K562 (cell line): ENCODE measurements around the gene PCNX4. TPM values are rescaled to one million over a fixed set of nuclear protein-coding genes. Genes with fewer than 3 reads are reported as not detected.

Source experiments
- ATAC-seq: fragments of 200-7000 bp; cut with Tn5 transposase; 3 replicates; pipeline ENCODE4 v1.9.1; 2020; ENCODE audit warnings: moderate library complexity
- BruUV-seq: library from RNA; stranded (reverse); fragments of 400-500 nt; replicated peaks from 2 replicates; lab custom pipeline; 2021; lab: Mats Ljungman, UMichigan
- CTCF ChIA-PET: fragments of 300-600 bp; formaldehyde crosslinking; extraction: SDS; loops from one replicate; lab custom pipeline; 2021; ENCODE audit warnings: low intra/inter-chr PET ratio; lab: Yijun Ruan, JAX
- POLR2A ChIA-PET: fragments of 300-600, 350-650 bp; sonication (Branson Sonifier 250); formaldehyde crosslinking; extraction: SDS; loops from one replicate; lab custom pipeline; 2021; ENCODE audit warnings: antibody characterized with exemption, inconsistent platforms; lab: Yijun Ruan, JAX
- DNase-seq, 4 experiments: peaks; one replicate each; pipeline versions ENCODE4 v3.0.0 to v3.0.0-alpha.2; 2011 to 2018; ENCODE audit warnings: low spot score in 3 of 4, mixed read lengths in 3 of 4; ENCODE audit errors: extremely low read depth in 1 of 4
- FAIRE-seq: peaks from 2 replicates; lab custom pipeline; 2011; peaks lifted over from hg19 to GRCh38; lab: Jason Lieb, UNC
- H2AFZ ChIP-seq: 2 replicates; pipeline ENCODE4 v1.6.0; 2011; ENCODE audit warnings: low read depth, low read length, control low read depth, inconsistent platforms
- H3K27ac ChIP-seq: fragments of 200-600 bp; 3 replicates; pipeline ENCODE4 v1.8.0; 2011; ENCODE audit warnings: low read depth, mild to moderate bottlenecking, control low read depth, inconsistent platforms, low read length, moderate library complexity, mixed read lengths; ENCODE audit errors: extremely low read depth
- H3K27me3 ChIP-seq, 2 experiments: fragments of 300-600 bp in 1 of 2; 2 replicates in 1 of 2; 3 replicates in 1 of 2; pipeline versions ENCODE4 v1.6.0 to v1.8.0; 2011; ENCODE audit warnings: inconsistent platforms in 2 of 2, low read length in 2 of 2, mild to moderate bottlenecking in 1 of 2, mixed read lengths in 1 of 2, moderate library complexity in 1 of 2; ENCODE audit not compliant: control insufficient read depth in 2 of 2, insufficient read depth in 2 of 2
- H3K36me3 ChIP-seq: fragments of 300-600 bp; 3 replicates; pipeline ENCODE4 v1.8.0; 2011; ENCODE audit warnings: mild to moderate bottlenecking, low read length, inconsistent platforms; ENCODE audit not compliant: control insufficient read depth, insufficient read depth
- H3K4me1 ChIP-seq, 2 experiments: fragments of 200-600 bp in 1 of 2; replicated peaks in 1 of 2; 2 replicates in 1 of 2; 3 replicates in 1 of 2; pipeline versions ENCODE4 v1.5.1 to v1.8.0; 2011; ENCODE audit warnings: inconsistent platforms in 2 of 2, low read length in 2 of 2, mild to moderate bottlenecking in 1 of 2, mixed read lengths in 1 of 2, moderate library complexity in 1 of 2; ENCODE audit not compliant: control insufficient read depth in 2 of 2, insufficient read depth in 2 of 2
- H3K4me2 ChIP-seq: 2 replicates; pipeline ENCODE4 v1.6.1; 2011; ENCODE audit warnings: low read length, control low read depth, inconsistent platforms, mixed read lengths; ENCODE audit not compliant: insufficient read depth
- H3K4me3 ChIP-seq: fragments of 200-600 bp; sonication (generic), shearing (Covaris generic); 2 replicates; pipeline ENCODE4 v1.5.1; 2016; ENCODE audit warnings: control low read depth, inconsistent platforms
- H3K79me2 ChIP-seq: fragments of 200-600 bp; 3 replicates; pipeline ENCODE4 v1.8.0; 2011; ENCODE audit warnings: low read length, inconsistent platforms; ENCODE audit not compliant: control insufficient read depth, insufficient read depth
- H3K9ac ChIP-seq, 2 experiments: 2 replicates each; pipeline versions ENCODE4 v1.6.0 to v1.6.1; 2011; ENCODE audit warnings: low read depth in 2 of 2, low read length in 2 of 2, control low read depth in 1 of 2, inconsistent platforms in 1 of 2, mild to moderate bottlenecking in 1 of 2, mixed read lengths in 1 of 2; ENCODE audit not compliant: insufficient read depth in 1 of 2
- H3K9me1 ChIP-seq: one replicate; pipeline ENCODE4 v1.6.0; 2011; ENCODE audit warnings: inconsistent platforms, mild to moderate bottlenecking, low read length, moderate library complexity; ENCODE audit not compliant: control insufficient read depth, insufficient read depth
- H3K9me3 ChIP-seq: replicated peaks from 2 replicates; pipeline ENCODE4 v1.5.1; 2011; ENCODE audit warnings: low read depth, low read length, inconsistent platforms; ENCODE audit not compliant: control insufficient read depth, insufficient read depth
- H4K20me1 ChIP-seq: replicated peaks from 2 replicates; pipeline ENCODE4 v1.6.1; 2011; ENCODE audit warnings: low read length, inconsistent platforms, mixed read lengths; ENCODE audit not compliant: control insufficient read depth, insufficient read depth
- RAD21 ChIP-seq, 2 experiments: fragments of 250-450 bp in 1 of 2; fragments of 450-650 bp in 1 of 2; sonication (Bioruptor Pico) in 1 of 2; formaldehyde crosslinking in 1 of 2; IDR thresholded peaks in 1 of 2; conservative IDR thresholded peaks in 1 of 2; 2 replicates each; pipeline versions ENCODE4 v1.4.0 to v1.8.0; 2020 to 2022; ENCODE audit warnings: mild to moderate bottlenecking in 2 of 2, moderate library complexity in 1 of 2
- RBM17 ChIP-seq: fragments of 200-400 bp; formaldehyde crosslinking; IDR thresholded peaks from 2 replicates; pipeline ENCODE4 v1.6.1; 2017; ENCODE audit warnings: low read depth, mild to moderate bottlenecking, low read length, borderline replicate concordance
- XRCC5 ChIP-seq: fragments of 200-400 bp; formaldehyde crosslinking; IDR thresholded peaks from 2 replicates; pipeline ENCODE4 v1.6.1; 2017; ENCODE audit warnings: low read depth, mild to moderate bottlenecking, low read length
- ZNF121 ChIP-seq: sonication (generic); formaldehyde crosslinking; conservative IDR thresholded peaks from 2 replicates; pipeline ENCODE4 v1.8.0; 2022; ENCODE audit warnings: missing genetic modification reagents
- ZNF224 ChIP-seq: sonication (generic); formaldehyde crosslinking; IDR thresholded peaks from 2 replicates; pipeline ENCODE4 v1.8.0; 2022; ENCODE audit warnings: mild to moderate bottlenecking, missing genetic modification reagents
- ZNF57 ChIP-seq: fragments of 450-650 bp; formaldehyde crosslinking; IDR thresholded peaks from 2 replicates; pipeline ENCODE4 v1.4.0; 2020; ENCODE audit warnings: mild to moderate bottlenecking, moderate library complexity
- ZNF589 ChIP-seq: fragments of 200-800 bp; sonication (Bioruptor generic); IDR thresholded peaks from 2 replicates; pipeline ENCODE4 v1.6.1; 2016; ENCODE audit warnings: low read depth, missing genetic modification characterization, missing compliant biosample characterization
- ZNF695 ChIP-seq: fragments of 450-650 bp; formaldehyde crosslinking; IDR thresholded peaks from 2 replicates; pipeline ENCODE4 v1.4.0; 2020; ENCODE audit warnings: mild to moderate bottlenecking, moderate library complexity
- WGBS: fragments of 100-300 bp; shearing (Covaris generic); methylation state at CpG from one replicate; pipeline ENCODE4 v1.1.6; 2016; ENCODE audit warnings: low coverage, mixed read lengths; ENCODE audit not compliant: insufficient coverage; ENCODE audit errors: missing lambda C conversion rate; 5-methylcytosine and 5-hydroxymethylcytosine counted together
- in situ Hi-C: fragments of 300-500 bp; cut with MboI; formaldehyde crosslinking; loops from 4 replicates; pipeline ENCODE4 v1.15.0; 2018; ENCODE audit warnings: inconsistent platforms, mixed read lengths
- intact Hi-C: fragments of 100-400 bp; cut with micrococcal nuclease; formaldehyde crosslinking; loops from 2 replicates; pipeline ENCODE4 v1.14.2; 2022
- polyA plus RNA-seq, 8 experiments: library from polyadenylated mRNA; depleted of rRNA in 4 of 8; stranded (reverse) in 5 of 8; unstranded in 3 of 8; fragments of >200 nt; fragmentation: Nextera tagmentation in 2 of 8; fragmentation: Illumina TruSeq in 1 of 8; extraction: Ambion mirVana in 2 of 8; extraction: Trizol in 1 of 8; gene quantifications; 2 replicates each; pipeline versions ENCODE4 v1.2.1 to v1.2.3, GENCODE V29; 2011 to 2014; ENCODE audit warnings: inconsistent platforms in 1 of 8, missing spikeins in 1 of 8
- total RNA-seq, 7 experiments: library from RNA; depleted of rRNA in 6 of 7; stranded (reverse); fragments of >200 nt in 6 of 7; fragmentation: Illumina TruSeq in 2 of 7; extraction: Trizol in 2 of 7; gene quantifications; 2 replicates each; pipeline versions ENCODE4 v1.2.1 to v1.2.3, GENCODE V29; 2011 to 2021; ENCODE audit warnings: low replicate concordance in 1 of 7
- TF ChIP-seq, protein P1 (sequence below): fragments of 450-650 bp; formaldehyde crosslinking; conservative IDR thresholded peaks from 2 replicates; pipeline ENCODE4 v1.4.0; 2022; ENCODE audit warnings: mild to moderate bottlenecking, missing genetic modification characterization

PCNX4 gene
- total and polyA plus RNA-seq, 9 of the 15 experiments (the other 6 are each of a cell fraction or from before 2014, with no cell fraction given) = 10.0 to 41.2 (median 22.4) TPM

DNA sequence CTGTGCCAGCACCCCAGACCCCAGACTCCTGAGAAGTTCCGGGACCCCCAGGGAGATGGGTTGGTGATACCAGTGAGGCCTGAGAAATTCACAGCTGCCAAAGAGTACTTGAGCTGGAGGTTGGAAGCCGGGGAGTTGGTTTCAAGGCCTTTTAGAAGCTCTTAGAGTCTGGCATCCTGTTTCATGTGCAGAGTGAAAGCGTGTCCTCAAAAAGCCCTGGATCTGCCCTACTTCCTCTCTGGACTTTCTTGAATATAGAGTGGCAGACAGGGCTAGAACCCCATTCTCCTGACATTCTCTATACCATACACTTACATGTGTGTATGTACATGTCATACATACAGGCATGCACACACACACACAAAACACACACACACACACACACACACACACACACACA is 126.0 kb downstream of the PCNX4 start:
- ChIA-PET CTCF (no interaction called here), POLR2A (no interaction called here)
- 79% methylated on average over 2 of the region's 3 CpGs for WGBS
- no peaks in the 10 kb centered on the region for H3K79me2 ChIP-seq
- ATAC-seq = no peak
- in situ Hi-C loops = no loop called here
- H3K9me3 ChIP-seq = no peaks in the 10 kb centered on the region
- no peaks in the 10 kb centered on the region for H3K27me3 ChIP-seq
- no peak for TF ChIP-seq RAD21 (CRISPR knock-in tag; conservative IDR thresholded peaks at IDR 0.05 in 1 of 2, IDR thresholded peaks at IDR 0.05 in 1 of 2)
- no peak for TF ChIP-seq XRCC5
- no peak for TF ChIP-seq ZNF121 (CRISPR knock-in tag)
- TF ChIP-seq ZNF57 (CRISPR knock-in tag) = no peak
- TF ChIP-seq, protein P1, sequence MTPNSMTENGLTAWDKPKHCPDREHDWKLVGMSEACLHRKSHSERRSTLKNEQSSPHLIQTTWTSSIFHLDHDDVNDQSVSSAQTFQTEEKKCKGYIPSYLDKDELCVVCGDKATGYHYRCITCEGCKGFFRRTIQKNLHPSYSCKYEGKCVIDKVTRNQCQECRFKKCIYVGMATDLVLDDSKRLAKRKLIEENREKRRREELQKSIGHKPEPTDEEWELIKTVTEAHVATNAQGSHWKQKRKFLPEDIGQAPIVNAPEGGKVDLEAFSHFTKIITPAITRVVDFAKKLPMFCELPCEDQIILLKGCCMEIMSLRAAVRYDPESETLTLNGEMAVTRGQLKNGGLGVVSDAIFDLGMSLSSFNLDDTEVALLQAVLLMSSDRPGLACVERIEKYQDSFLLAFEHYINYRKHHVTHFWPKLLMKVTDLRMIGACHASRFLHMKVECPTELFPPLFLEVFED (CRISPR knock-in tag) = no peak
- TF ChIP-seq ZNF695 (CRISPR knock-in tag) = no peak
- TF ChIP-seq RBM17 = no peak
- TF ChIP-seq ZNF589 = no peak
- no peak for TF ChIP-seq ZNF224 (CRISPR knock-in tag)
- no peaks in the 10 kb centered on the region for H3K36me3 ChIP-seq
- FAIRE-seq = no peak
- BruUV-seq = no TSS peak
- H3K4me2 ChIP-seq = no peak overlapping the region
- H3K27ac ChIP-seq = no peak overlapping the region
- H3K9ac ChIP-seq = no peak overlapping the region
- no peaks in the 10 kb centered on the region for H4K20me1 ChIP-seq
- no peak for DNase-seq
- no peaks in the 10 kb centered on the region for H3K4me1 ChIP-seq
- no peak overlapping the region for H2AFZ ChIP-seq
- intact Hi-C loops = no loop called here
- H3K9me1 ChIP-seq = no peaks in the 10 kb centered on the region
- no peak overlapping the region for H3K4me3 ChIP-seq

Other genes with a start within 250 kb of the PCNX4 start
- 0.09 TPM in 1 of 2 replicates, not detected in the other for gene RTN1, start 221.1 kb upstream of the PCNX4 start, total RNA-seq (2014; rRNA removed)
- not detected in 2 replicates for gene RTN1, start 221.1 kb upstream of the PCNX4 start, total RNA-seq (2014; rRNA removed; fragmentation: Illumina TruSeq; extraction: Trizol)
- not detected in 2 replicates for gene RTN1, start 221.1 kb upstream of the PCNX4 start, total RNA-seq (2015; rRNA removed; fragmentation: Illumina TruSeq; extraction: Trizol)
- gene RTN1, start 221.1 kb upstream of the PCNX4 start, total RNA-seq (2021) = not detected in 2 replicates
- gene RTN1, start 221.1 kb upstream of the PCNX4 start, polyA plus RNA-seq (2011; rRNA removed) = not detected in 2 replicates
- gene RTN1, start 221.1 kb upstream of the PCNX4 start, polyA plus RNA-seq (2014; fragmentation: Illumina TruSeq; extraction: Trizol) = not detected in 2 replicates
- gene RTN1, start 221.1 kb upstream of the PCNX4 start, polyA plus RNA-seq (2014; fragmentation: Nextera tagmentation; extraction: Ambion mirVana) = not detected
- 0.03 TPM in 1 of 2 replicates, not detected in the other for gene RTN1, start 221.1 kb upstream of the PCNX4 start, polyA plus RNA-seq (2014; rRNA removed)
- gene LRRC9, start 171.8 kb upstream of the PCNX4 start, total RNA-seq (2014; rRNA removed) = not detected in 2 replicates
- not detected in 2 replicates for gene LRRC9, start 171.8 kb upstream of the PCNX4 start, total RNA-seq (2014; rRNA removed; fragmentation: Illumina TruSeq; extraction: Trizol)
- gene LRRC9, start 171.8 kb upstream of the PCNX4 start, total RNA-seq (2015; rRNA removed; fragmentation: Illumina TruSeq; extraction: Trizol) = not detected in 2 replicates
- gene LRRC9, start 171.8 kb upstream of the PCNX4 start, total RNA-seq (2021) = not detected in 2 replicates
- gene LRRC9, start 171.8 kb upstream of the PCNX4 start, polyA plus RNA-seq (2011; rRNA removed) = not detected in 2 replicates
- gene LRRC9, start 171.8 kb upstream of the PCNX4 start, polyA plus RNA-seq (2014; fragmentation: Illumina TruSeq; extraction: Trizol) = not detected in 2 replicates
- gene LRRC9, start 171.8 kb upstream of the PCNX4 start, polyA plus RNA-seq (2014; fragmentation: Nextera tagmentation; extraction: Ambion mirVana) = not detected
- not detected in 2 replicates for gene LRRC9, start 171.8 kb upstream of the PCNX4 start, polyA plus RNA-seq (2014; rRNA removed)
- gene DHRS7, start 73.5 kb downstream of the PCNX4 start, total RNA-seq (2014; rRNA removed) = 18.5 and 21.6 TPM in 2 replicates
- gene DHRS7, start 73.5 kb downstream of the PCNX4 start, total RNA-seq (2014; rRNA removed; fragmentation: Illumina TruSeq; extraction: Trizol) = 17.1 and 20.8 TPM in 2 replicates
- 13.9 and 14.3 TPM in 2 replicates for gene DHRS7, start 73.5 kb downstream of the PCNX4 start, total RNA-seq (2015; rRNA removed; fragmentation: Illumina TruSeq; extraction: Trizol)
- gene DHRS7, start 73.5 kb downstream of the PCNX4 start, total RNA-seq (2021) = 14.5 and 15.7 TPM in 2 replicates
- gene DHRS7, start 73.5 kb downstream of the PCNX4 start, polyA plus RNA-seq (2011; rRNA removed) = 10.1 and 10.2 TPM in 2 replicates
- gene DHRS7, start 73.5 kb downstream of the PCNX4 start, polyA plus RNA-seq (2014; fragmentation: Illumina TruSeq; extraction: Trizol) = 13.6 and 15.6 TPM in 2 replicates
- 10 to 100 TPM; 16.4 to 20.1 TPM for gene DHRS7, start 73.5 kb downstream of the PCNX4 start, polyA plus RNA-seq (2014; fragmentation: Nextera tagmentation; extraction: Ambion mirVana)
- 12.4 and 12.8 TPM in 2 replicates for gene DHRS7, start 73.5 kb downstream of the PCNX4 start, polyA plus RNA-seq (2014; rRNA removed)
- gene PPM1A, start 157.3 kb downstream of the PCNX4 start, total RNA-seq (2014; rRNA removed) = 5.5 and 6.0 TPM in 2 replicates
- gene PPM1A, start 157.3 kb downstream of the PCNX4 start, total RNA-seq (2014; rRNA removed; fragmentation: Illumina TruSeq; extraction: Trizol) = 16.0 and 22.0 TPM in 2 replicates
- gene PPM1A, start 157.3 kb downstream of the PCNX4 start, total RNA-seq (2015; rRNA removed; fragmentation: Illumina TruSeq; extraction: Trizol) = 13.7 TPM in 2 replicates
- gene PPM1A, start 157.3 kb downstream of the PCNX4 start, total RNA-seq (2021) = 19.3 and 23.9 TPM in 2 replicates
- gene PPM1A, start 157.3 kb downstream of the PCNX4 start, polyA plus RNA-seq (2011; rRNA removed) = 13.5 and 21.4 TPM in 2 replicates
- gene PPM1A, start 157.3 kb downstream of the PCNX4 start, polyA plus RNA-seq (2014; fragmentation: Illumina TruSeq; extraction: Trizol) = 15.2 and 19.4 TPM in 2 replicates
- 10 to 100 TPM; 10.1 to 13.6 TPM for gene PPM1A, start 157.3 kb downstream of the PCNX4 start, polyA plus RNA-seq (2014; fragmentation: Nextera tagmentation; extraction: Ambion mirVana)
- gene PPM1A, start 157.3 kb downstream of the PCNX4 start, polyA plus RNA-seq (2014; rRNA removed) = 8.8 and 16.9 TPM in 2 replicates